ENCODE results near the gene ZNF764. TPM values are rescaled to one million over a fixed set of nuclear protein-coding genes. Genes with fewer than 3 reads are reported as not detected.
"Not testable (repeated sequence)": the region's sequence is repeated elsewhere in the genome, so short reads cannot be mapped to it uniquely, and the experiment has no call there.

ZNF764 gene
- total RNA-seq, 1 experiment from 2014 or later: 9.1 TPM

GRCh38 chr16:30522702-30523463 lies 35.3 kb downstream of the ZNF764 start:
- H3K27me3 ChIP-seq (ENCODE audit: insufficient read depth, low read length); CTCF ChIA-PET; H2AFZ ChIP-seq (ENCODE audit: low read depth, low read length, poor library complexity, severe bottlenecking); RAD21 ChIA-PET (ENCODE audit: low non-redundant PET in 1 of 2, low total read pairs in 2 of 2, uncharacterized antibody in 2 of 2, unreplicated experiment in 2 of 2); H3K9ac ChIP-seq (ENCODE audit: low read length); H3K4me2 ChIP-seq (ENCODE audit: low read length); H3K36me3 ChIP-seq (ENCODE audit: control insufficient read depth in 1 of 2, insufficient read depth in 2 of 2, low read length in 2 of 2); ATAC-seq; H3K27ac ChIP-seq (ENCODE audit: low read depth, low read length); H4K20me1 ChIP-seq (ENCODE audit: insufficient read depth); DNase-seq (ENCODE audit: low read depth, low spot score); H3K4me3 ChIP-seq (replicated peaks in 1 of 2; ENCODE audit: low read depth in 1 of 2, low read length in 2 of 2); H3K9me2 ChIP-seq (ENCODE audit: insufficient read depth); H3K9me3 ChIP-seq (ENCODE audit: control insufficient read depth in 1 of 2, insufficient read depth in 1 of 2, low read depth in 1 of 2, low read length in 2 of 2); intact Hi-C loops (cut with micrococcal nuclease); BruUV-seq (replicated peaks): not testable (repeated sequence)
- POLR2A ChIA-PET: interaction anchor here (0.6 to 1.3 kb wide), 3 partner anchors 13 to 397 kb away, joined by 3 to 4 read pairs (median 3); no protein-coding TSS in a partner anchor
- peaks cover 12% of the 10 kb centered on the region for H3K79me2 ChIP-seq (ENCODE audit: insufficient read depth, low read length)
- TF ChIP-seq POLR2AphosphoS5 (IDR thresholded peaks at IDR 0.05; ENCODE audit: low read depth, low read length): peak; percentile 32; the same call in 1 of the 2 replicates
- H3K4me1 ChIP-seq (ENCODE audit: control insufficient read depth in 1 of 2, insufficient read depth in 2 of 2, low read length in 2 of 2): peaks cover 4 to 19% of the 10 kb centered on the region in 2 experiments

- no peaks in the 10 kb centered on the region for H3K27me3 ChIP-seq (ENCODE audit: insufficient read depth, low read length)
- DNase-seq (ENCODE audit: low read depth, low spot score) (no peak), ATAC-seq (no peak)
- H3K4me2 ChIP-seq (ENCODE audit: low read length): no peak overlapping the region
- H3K4me1 ChIP-seq (ENCODE audit: control insufficient read depth in 1 of 2, insufficient read depth in 2 of 2, low read length in 2 of 2): peaks cover 0 to 13% of the 10 kb centered on the region in 2 experiments; a peak in 1 of 4 replicates
- no peaks in the 10 kb centered on the region for H3K9me3 ChIP-seq (ENCODE audit: control insufficient read depth in 1 of 2, insufficient read depth in 1 of 2, low read depth in 1 of 2, low read length in 2 of 2)
- no peaks in the 10 kb centered on the region for H3K9me2 ChIP-seq (ENCODE audit: insufficient read depth)
- CTCF ChIA-PET: no interaction called here
- BruUV-seq (replicated peaks): no TSS peak
- intact Hi-C loops (cut with micrococcal nuclease): no loop called here
- H3K79me2 ChIP-seq (ENCODE audit: insufficient read depth, low read length): peaks cover 12% of the 10 kb centered on the region
- no peak overlapping the region for H3K27ac ChIP-seq (ENCODE audit: low read depth, low read length)
- H3K4me3 ChIP-seq (replicated peaks in 1 of 2; ENCODE audit: low read depth in 1 of 2, low read length in 2 of 2): no peak overlapping the region
- no peak for TF ChIP-seq MAX (IDR thresholded peaks at IDR 0.05)
- no peak for TF ChIP-seq ZBTB33 (IDR thresholded peaks at IDR 0.05; ENCODE audit: extremely low read depth, insufficient replicate concordance, low read length)
- no peak for TF ChIP-seq ELF1 (IDR thresholded peaks at IDR 0.05; ENCODE audit: borderline replicate concordance, low read depth)
- TF ChIP-seq ATF3 (IDR thresholded peaks at IDR 0.05): no peak
- H4K20me1 ChIP-seq (ENCODE audit: insufficient read depth): no peaks in the 10 kb centered on the region
- H3K9ac ChIP-seq (ENCODE audit: low read length): no peak overlapping the region
- no peak overlapping the region for H2AFZ ChIP-seq (ENCODE audit: low read depth, low read length, poor library complexity, severe bottlenecking)
- RAD21 ChIA-PET (ENCODE audit: low non-redundant PET in 1 of 2, low total read pairs in 2 of 2, uncharacterized antibody in 2 of 2, unreplicated experiment in 2 of 2): no interaction called here
- POLR2A ChIA-PET: interaction anchor here (1.3 kb wide), 1 partner anchor 13 kb away, joined by 3 read pairs; no protein-coding TSS in a partner anchor
- no peaks in the 10 kb centered on the region; a peak in 1 of 4 replicates for H3K36me3 ChIP-seq (ENCODE audit: control insufficient read depth in 1 of 2, insufficient read depth in 2 of 2, low read length in 2 of 2)
These were observed 36.1 kb downstream of the ZNF764 start for GRCh38 chr16:30521873-30522641.

All from HCT116 (cell line).